LoVo (cell line): ENCODE data around the gene PTMS.
A peak's percentile ranks its signal among the peaks of the same experiment; 100 is the strongest.

ENCODE experiments used
- DNase-seq: peaks from one replicate; pipeline ENCODE4 v3.0.0-alpha.2; 2016; ENCODE audit warnings: low spot score

The PTMS gene

GRCh38 chr12:6788972-6789924 is 23.1 kb downstream of the PTMS start, which contains the start of gene CD4:
Gene CD4 (plus strand): TSS chr12:6789528. CDS start chr12:6800139, 10,611 bp downstream.
- no peak for DNase-seq

GRCh38 chr12:6790496-6791150 is 24.5 kb downstream of the PTMS start:
- no peak for DNase-seq

- no peak for DNase-seq
Observed at GRCh38 chr12:6791931-6792520, 25.9 kb downstream of the PTMS start.

DNA sequence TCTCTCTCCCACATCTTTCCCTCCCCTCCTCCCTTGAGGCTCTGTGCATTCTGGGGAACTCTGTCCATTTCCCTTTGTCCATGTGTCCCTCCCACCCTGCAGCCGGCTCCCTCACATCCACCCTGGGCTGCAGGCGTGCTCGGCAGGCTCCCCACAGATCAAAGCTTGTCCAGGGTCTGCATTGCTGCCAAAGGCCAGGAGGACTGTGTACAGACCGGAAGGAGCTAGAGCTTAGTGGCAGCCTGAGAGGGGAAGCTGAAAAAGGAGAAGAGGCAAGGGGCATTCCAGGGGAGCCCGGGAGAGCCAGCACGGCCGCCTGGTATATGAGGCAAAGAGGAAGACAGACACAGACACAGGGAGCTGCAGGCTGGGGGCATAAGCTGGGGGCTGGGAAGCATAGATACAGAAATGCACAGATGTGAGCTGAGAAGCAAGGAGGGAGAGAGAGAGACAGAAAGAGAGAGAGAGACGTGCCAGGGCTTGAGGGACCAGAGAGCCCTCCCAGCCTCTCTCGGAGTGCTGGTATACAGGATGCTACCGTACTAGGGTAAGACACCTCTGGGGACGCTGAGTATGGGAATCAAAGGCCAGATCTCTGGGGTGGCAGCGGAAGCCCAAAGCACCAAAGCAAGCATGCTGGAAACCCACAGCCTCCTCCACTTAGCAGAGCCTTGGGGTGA is 26.5 kb downstream of the PTMS start:
- no peak for DNase-seq

GRCh38 chr12:6795088-6795487 is 28.9 kb downstream of the PTMS start:
- no peak for DNase-seq

DNA sequence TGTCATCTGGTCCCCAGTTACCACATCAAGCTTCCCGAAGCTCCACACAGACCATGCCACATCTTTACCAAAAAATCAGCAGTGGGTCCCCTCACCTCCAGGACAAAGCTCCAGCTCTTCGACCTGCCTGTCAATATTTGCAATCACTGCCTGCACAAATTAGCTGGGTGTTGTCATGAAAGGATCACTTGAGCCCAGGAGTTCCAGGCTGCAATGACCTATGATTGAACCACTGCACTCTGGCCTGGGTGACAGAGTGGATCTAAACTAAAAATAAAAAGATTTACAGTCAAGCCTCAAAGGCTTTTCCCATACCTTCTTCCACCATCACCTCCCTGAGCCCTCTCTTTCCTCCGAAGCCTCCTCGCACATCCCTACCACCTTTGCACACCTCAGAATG is 30.4 kb downstream of the PTMS start:
- no peak for DNase-seq

GRCh38 chr12:6799147-6799546 is 33.0 kb downstream of the PTMS start:
- no peak for DNase-seq

DNA sequence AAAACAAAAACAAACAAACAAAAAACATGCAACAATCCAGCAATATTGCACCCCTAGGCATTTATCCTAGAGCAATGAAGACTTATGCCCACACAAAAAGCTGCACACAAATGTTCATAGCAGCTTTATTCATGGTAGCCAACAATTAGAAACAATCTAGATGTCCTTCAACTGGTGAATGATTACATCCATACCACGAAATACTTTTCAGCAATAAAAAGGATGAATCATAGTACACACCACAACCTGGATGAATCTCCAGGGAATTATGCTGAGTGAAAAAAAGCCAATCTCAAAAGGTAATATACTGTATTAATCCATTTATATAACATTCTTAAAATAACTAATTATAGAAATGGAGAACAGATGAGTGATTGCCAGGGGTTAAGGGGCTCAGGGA is 41.0 kb downstream of the PTMS start:
- DNase-seq = peak; percentile 71

- no peak for DNase-seq
Observed at GRCh38 chr12:6809056-6809455, 42.9 kb downstream of the PTMS start.

DNA sequence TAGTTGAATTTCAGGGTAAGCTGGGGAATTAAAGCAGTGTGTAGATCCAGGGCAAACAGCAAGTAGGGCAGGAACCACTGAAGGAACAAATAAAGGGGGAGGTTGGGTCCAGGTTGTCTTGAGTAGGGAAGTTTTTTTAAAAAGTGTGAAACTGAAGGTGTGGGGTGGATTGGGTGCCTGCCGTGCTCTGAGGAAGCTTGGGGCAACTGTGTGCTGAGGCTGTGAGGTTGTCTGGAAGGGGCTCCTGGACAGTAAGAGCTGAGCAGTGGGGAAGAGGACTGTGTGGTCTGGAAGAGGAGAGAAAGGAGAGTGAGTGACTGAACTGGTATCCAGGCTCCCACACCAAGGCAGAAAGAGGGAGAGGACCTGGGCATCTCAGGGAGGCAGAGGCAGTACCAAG is 44.6 kb downstream of the PTMS start:
- DNase-seq = no peak

DNA sequence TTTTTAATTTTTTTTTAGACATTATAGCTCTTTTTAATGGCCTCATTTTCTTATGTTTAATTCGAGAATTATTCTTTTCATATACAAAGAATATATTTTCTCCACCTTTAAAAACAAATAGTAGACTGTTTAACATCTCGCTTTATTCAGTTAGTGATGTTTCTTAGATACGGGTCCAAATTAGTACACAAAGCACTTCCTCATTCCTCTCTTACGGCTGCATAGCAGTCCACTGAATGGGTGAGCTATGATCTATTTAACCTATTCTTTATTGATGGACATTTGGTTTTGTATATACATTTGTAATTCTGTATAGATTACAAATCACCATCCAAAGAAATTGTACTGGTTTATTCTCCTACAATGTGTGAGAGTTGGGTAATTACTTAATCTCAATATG is 47.2 kb downstream of the PTMS start:
- DNase-seq = no peak

GRCh38 chr12:6816598-6816997 is 50.4 kb downstream of the PTMS start:
- no peak for DNase-seq

GRCh38 chr12:6817098-6817497 is 50.9 kb downstream of the PTMS start:
- no peak for DNase-seq

DNA sequence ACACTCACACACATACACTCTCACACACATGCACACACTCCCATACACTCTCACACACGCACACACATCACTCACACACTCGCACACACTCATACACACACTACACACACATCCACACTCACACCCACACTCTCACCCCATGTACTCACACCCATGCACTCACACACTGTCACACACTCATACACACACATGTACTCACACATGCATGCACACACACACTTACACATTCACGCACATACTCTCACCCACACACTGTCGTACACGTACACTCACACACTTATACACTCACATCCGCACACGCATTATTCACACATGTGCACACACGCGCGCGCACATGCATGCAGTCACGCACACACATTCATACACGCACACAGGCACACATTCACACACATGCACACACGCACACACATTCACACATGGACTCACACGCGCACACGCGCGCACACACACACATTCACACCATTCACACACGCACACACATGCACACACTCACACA is 51.5 kb downstream of the PTMS start:
- DNase-seq = no peak

GRCh38 chr12:6818222-6818621 is 52.1 kb downstream of the PTMS start:
- no peak for DNase-seq

DNA sequence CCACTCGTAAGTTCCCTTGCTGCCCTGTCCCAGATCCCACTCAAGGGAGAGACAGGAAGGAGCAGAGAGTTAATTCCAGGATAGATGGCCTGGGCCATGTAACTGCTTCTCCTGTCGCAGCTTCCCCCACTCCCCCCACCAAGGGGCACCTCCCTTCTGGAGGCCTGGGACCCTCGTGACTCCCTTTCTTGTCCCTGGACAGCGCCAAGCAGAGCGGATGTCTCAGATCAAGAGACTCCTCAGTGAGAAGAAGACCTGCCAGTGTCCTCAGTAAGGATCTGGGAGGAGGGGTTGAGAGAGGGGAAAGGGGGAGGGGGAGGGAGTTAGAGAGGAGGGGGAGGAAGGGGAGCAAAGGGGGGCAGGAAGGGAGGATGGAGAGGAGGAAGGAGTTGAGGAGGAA is 52.5 kb downstream of the PTMS start:
- DNase-seq = no peak

- no peak for DNase-seq
Observed at GRCh38 chr12:6819106-6820030, 53.2 kb downstream of the PTMS start.

DNA sequence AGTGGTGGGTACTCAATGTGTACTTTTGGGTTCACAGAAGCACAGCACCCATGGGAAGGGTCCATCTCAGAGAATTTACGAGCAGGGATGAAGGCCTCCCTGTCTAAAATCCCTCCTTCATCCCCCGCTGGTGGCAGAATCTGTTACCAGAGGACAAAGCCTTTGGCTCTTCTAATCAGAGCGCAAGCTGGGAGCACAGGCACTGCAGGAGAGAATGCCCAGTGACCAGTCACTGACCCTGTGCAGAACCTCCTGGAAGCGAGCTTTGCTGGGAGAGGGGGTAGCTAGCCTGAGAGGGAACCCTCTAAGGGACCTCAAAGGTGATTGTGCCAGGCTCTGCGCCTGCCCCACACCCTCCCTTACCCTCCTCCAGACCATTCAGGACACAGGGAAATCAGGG is 54.0 kb downstream of the PTMS start:
- no peak for DNase-seq
